ENCODE data around the gene TSC22D1. TPM values are rescaled to one million over a fixed set of nuclear protein-coding genes. Genes with fewer than 3 reads are reported as not detected.

TSC22D1 gene
- total RNA-seq, 2 experiments from 2014 or later, result 14.6 to 27.7 TPM

GRCh38 chr13:44416744-44417143 lies 159.4 kb downstream of the TSC22D1 start:
- Histone ChIP-seq H2AFZ (ENCODE audit: low read length) (no peak overlapping the region), H4K20me1 (ENCODE audit: insufficient read depth, low read length) (no peaks in the 10 kb centered on the region), H3K36me3 (ENCODE audit: insufficient read depth, low read length) (no peaks in the 10 kb centered on the region), H3K4me2 (ENCODE audit: low read length) (no peak overlapping the region), H3K4me3 (ENCODE audit: low read depth, low read length, poor library complexity, severe bottlenecking) (no peak overlapping the region), H3K27ac (ENCODE audit: low read depth, low read length, poor library complexity, severe bottlenecking) (no peak overlapping the region), H3K4me1 (ENCODE audit: insufficient read depth, low read length, poor library complexity, severe bottlenecking) (peaks cover 12% of the 10 kb centered on the region), H3K79me2 (ENCODE audit: insufficient read depth, low read depth, low read length) (no peaks in the 10 kb centered on the region), H3K9me2 (ENCODE audit: insufficient read depth, low read length) (no peaks in the 10 kb centered on the region), H3K9me3 (ENCODE audit: low read length) (no peaks in the 10 kb centered on the region)
- CTCF ChIA-PET (ENCODE audit: unreplicated experiment), result interaction anchor here (0.5 kb wide), 1 partner anchor 386 kb away, joined by 3 read pairs; no protein-coding TSS in a partner anchor
- DNase-seq (ENCODE audit: low spot score), result no peak
- POLR2A ChIA-PET, result interaction anchor here (0.5 kb wide), 1 partner anchor 32 kb away, joined by 4 read pairs; no protein-coding TSS in a partner anchor
- BruUV-seq (replicated peaks), result no TSS peak
- intact Hi-C loops (cut with micrococcal nuclease; ENCODE audit: unreplicated experiment), result no loop called here
- TF ChIP-seq CTCF (conservative IDR thresholded peaks at IDR 0.05; ENCODE audit: low read length), result no peak
- TF ChIP-seq EZH2phosphoT487 (IDR thresholded peaks at IDR 0.05; ENCODE audit: borderline replicate concordance, low read depth, low read length), result no peak

- Histone ChIP-seq H3K27ac (ENCODE audit: low read depth, low read length, poor library complexity, severe bottlenecking) (no peak overlapping the region), H2AFZ (ENCODE audit: low read length) (no peak overlapping the region), H3K4me2 (ENCODE audit: low read length) (no peak overlapping the region), H3K36me3 (ENCODE audit: insufficient read depth, low read length) (no peaks in the 10 kb centered on the region), H3K79me2 (ENCODE audit: insufficient read depth, low read depth, low read length) (no peaks in the 10 kb centered on the region), H3K9me3 (ENCODE audit: low read length) (no peaks in the 10 kb centered on the region), H3K9me2 (ENCODE audit: insufficient read depth, low read length) (no peaks in the 10 kb centered on the region), H3K4me3 (ENCODE audit: low read depth, low read length, poor library complexity, severe bottlenecking) (no peak overlapping the region), H4K20me1 (ENCODE audit: insufficient read depth, low read length) (no peaks in the 10 kb centered on the region), H3K4me1 (ENCODE audit: insufficient read depth, low read length, poor library complexity, severe bottlenecking) (peaks cover 12% of the 10 kb centered on the region)
- ChIA-PET POLR2A (interaction anchor here (0.5 kb wide), 1 partner anchor 33 kb away, joined by 4 read pairs; no protein-coding TSS in a partner anchor), CTCF (ENCODE audit: unreplicated experiment) (no interaction called here)
- no TSS peak for BruUV-seq (replicated peaks)
- DNase-seq (ENCODE audit: low spot score), result no peak
- TF ChIP-seq EZH2phosphoT487 (IDR thresholded peaks at IDR 0.05; ENCODE audit: borderline replicate concordance, low read depth, low read length) (no peak), CTCF (conservative IDR thresholded peaks at IDR 0.05; ENCODE audit: low read length) (no peak)
- intact Hi-C loops (cut with micrococcal nuclease; ENCODE audit: unreplicated experiment), result no loop called here
Measured at GRCh38 chr13:44416301-44416700, 159.8 kb downstream of the TSC22D1 start.

GRCh38 chr13:44415815-44416214 lies 160.3 kb downstream of the TSC22D1 start:
- POLR2A ChIA-PET, result no interaction called here
- TF ChIP-seq CTCF (conservative IDR thresholded peaks at IDR 0.05; ENCODE audit: low read length) (no peak), EZH2phosphoT487 (IDR thresholded peaks at IDR 0.05; ENCODE audit: borderline replicate concordance, low read depth, low read length) (no peak)
- BruUV-seq (replicated peaks), result no TSS peak
- no peak overlapping the region for H3K27ac ChIP-seq (ENCODE audit: low read depth, low read length, poor library complexity, severe bottlenecking)
- CTCF ChIA-PET (ENCODE audit: unreplicated experiment), result no interaction called here
- peaks cover 12% of the 10 kb centered on the region for H3K4me1 ChIP-seq (ENCODE audit: insufficient read depth, low read length, poor library complexity, severe bottlenecking)
- H3K4me2 ChIP-seq (ENCODE audit: low read length), result no peak overlapping the region
- H3K9me3 ChIP-seq (ENCODE audit: low read length), result no peaks in the 10 kb centered on the region
- H2AFZ ChIP-seq (ENCODE audit: low read length), result no peak overlapping the region
- H3K36me3 ChIP-seq (ENCODE audit: insufficient read depth, low read length), result no peaks in the 10 kb centered on the region
- intact Hi-C loops (cut with micrococcal nuclease; ENCODE audit: unreplicated experiment), result no loop called here
- H3K4me3 ChIP-seq (ENCODE audit: low read depth, low read length, poor library complexity, severe bottlenecking), result no peak overlapping the region
- DNase-seq (ENCODE audit: low spot score), result no peak
- H4K20me1 ChIP-seq (ENCODE audit: insufficient read depth, low read length), result no peaks in the 10 kb centered on the region
- no peaks in the 10 kb centered on the region for H3K79me2 ChIP-seq (ENCODE audit: insufficient read depth, low read depth, low read length)
- no peaks in the 10 kb centered on the region for H3K9me2 ChIP-seq (ENCODE audit: insufficient read depth, low read length)
